Glutamatergic neuron (in vitro differentiated cells): Measurements from ENCODE around the gene TNFRSF9. TPM values are rescaled to one million over a fixed set of nuclear protein-coding genes. Genes with fewer than 3 reads are reported as not detected.
"Not testable (repeated sequence)": the region's sequence is repeated elsewhere in the genome, so short reads cannot be mapped to it uniquely, and the experiment has no call there.

Experiments used
- DNase-seq: peaks from one replicate; pipeline ENCODE4 v3.0.0; 2022
- H3K27ac Mint-ChIP-seq: one replicate; pipeline ENCODE4 v1.8.0; 2020; ENCODE audit warnings: mild to moderate bottlenecking, mixed read lengths, inconsistent platforms; ENCODE audit not compliant: unreplicated experiment
- H3K27me3 Mint-ChIP-seq: one replicate; pipeline ENCODE4 v1.8.0; 2020; ENCODE audit warnings: mild to moderate bottlenecking, moderate library complexity, mixed read lengths, inconsistent platforms; ENCODE audit not compliant: unreplicated experiment
- H3K36me3 Mint-ChIP-seq: one replicate; pipeline ENCODE4 v1.8.0; 2020; ENCODE audit warnings: mild to moderate bottlenecking, mixed read lengths, inconsistent platforms; ENCODE audit not compliant: unreplicated experiment
- H3K4me1 Mint-ChIP-seq: one replicate; pipeline ENCODE4 v1.8.0; 2020; ENCODE audit warnings: mild to moderate bottlenecking, low read depth, mixed read lengths, inconsistent platforms; ENCODE audit not compliant: unreplicated experiment
- H3K4me3 Mint-ChIP-seq: one replicate; pipeline ENCODE4 v1.8.0; 2020; ENCODE audit warnings: mild to moderate bottlenecking, mixed read lengths, inconsistent platforms; ENCODE audit not compliant: unreplicated experiment
- H3K9me3 Mint-ChIP-seq: one replicate; pipeline ENCODE4 v1.8.0; 2020; ENCODE audit warnings: mild to moderate bottlenecking, moderate library complexity, mixed read lengths, inconsistent platforms; ENCODE audit not compliant: unreplicated experiment
- CTCF ChIP-seq: fragments of 200-600 bp; sonication (generic); IDR thresholded peaks from one replicate; pipeline ENCODE4 v1.5.0; 2021; ENCODE audit not compliant: partially characterized antibody, unreplicated experiment
- total RNA-seq: library from RNA; stranded (reverse); fragmentation: NEBNext Ultra II Directional; extraction: Animal tissue kit (Norgen Biotek cat#: 25700); gene quantifications from one replicate; pipeline ENCODE4 v1.2.1, GENCODE V29; 2021; ENCODE audit not compliant: unreplicated experiment

Gene TNFRSF9
- total RNA-seq, 1 donor from 2014 or later, result 0.15 TPM

GRCh38 chr1:7932524-7933138, 8.0 kb downstream of the TNFRSF9 start:
- TF ChIP-seq CTCF, result no peak
- no peak for DNase-seq
- H3K36me3 Mint-ChIP-seq, result no peaks in the 10 kb centered on the region
- no peaks in the 10 kb centered on the region for H3K27me3 Mint-ChIP-seq
- no peak overlapping the region for H3K27ac Mint-ChIP-seq
- H3K9me3 Mint-ChIP-seq, result no peaks in the 10 kb centered on the region
- H3K4me3 Mint-ChIP-seq, result no peak overlapping the region
- H3K4me1 Mint-ChIP-seq, result no peaks in the 10 kb centered on the region

- no peak for DNase-seq
- H3K4me1 Mint-ChIP-seq, result no peaks in the 10 kb centered on the region
- TF ChIP-seq CTCF, result no peak
- no peak overlapping the region for H3K27ac Mint-ChIP-seq
- H3K4me3 Mint-ChIP-seq, result no peak overlapping the region
- H3K27me3 Mint-ChIP-seq, result peaks cover 1% of the 10 kb centered on the region
- no peaks in the 10 kb centered on the region for H3K9me3 Mint-ChIP-seq
- H3K36me3 Mint-ChIP-seq, result no peaks in the 10 kb centered on the region
Observed at GRCh38 chr1:7931446-7931812, 9.2 kb downstream of the TNFRSF9 start.

- Mint-ChIP-seq H3K27ac (no peak overlapping the region), H3K9me3 (no peaks in the 10 kb centered on the region), H3K4me3 (no peak overlapping the region), H3K27me3 (peaks cover 1% of the 10 kb centered on the region), H3K36me3 (no peaks in the 10 kb centered on the region), H3K4me1 (no peaks in the 10 kb centered on the region)
- no peak for TF ChIP-seq CTCF
- DNase-seq, result no peak
Observed at GRCh38 chr1:7930645-7931445, 9.8 kb downstream of the TNFRSF9 start.

- DNase-seq, result no peak
- no peak for TF ChIP-seq CTCF
- no peaks in the 10 kb centered on the region for H3K4me1 Mint-ChIP-seq
- peaks cover 1% of the 10 kb centered on the region for H3K27me3 Mint-ChIP-seq
- no peaks in the 10 kb centered on the region for H3K9me3 Mint-ChIP-seq
- H3K36me3 Mint-ChIP-seq, result no peaks in the 10 kb centered on the region
- no peak overlapping the region for H3K4me3 Mint-ChIP-seq
- no peak overlapping the region for H3K27ac Mint-ChIP-seq
Observed at GRCh38 chr1:7929637-7930036, 11.0 kb downstream of the TNFRSF9 start.

GRCh38 chr1:7928247-7928646, 12.4 kb downstream of the TNFRSF9 start:
- Mint-ChIP-seq H3K36me3 (no peaks in the 10 kb centered on the region), H3K27me3 (peaks cover 1% of the 10 kb centered on the region), H3K9me3 (no peaks in the 10 kb centered on the region), H3K27ac (no peak overlapping the region), H3K4me3 (no peak overlapping the region), H3K4me1 (no peaks in the 10 kb centered on the region)
- no peak for DNase-seq
- TF ChIP-seq CTCF, result no peak

GRCh38 chr1:7927061-7927460, 13.6 kb downstream of the TNFRSF9 start:
- H3K9me3 Mint-ChIP-seq, H3K4me3 Mint-ChIP-seq, H3K27me3 Mint-ChIP-seq, H3K36me3 Mint-ChIP-seq, H3K27ac Mint-ChIP-seq, H3K4me1 Mint-ChIP-seq, DNase-seq: not testable (repeated sequence)
